Upper lobe of right lung (tissue), 1 donor: ENCODE results near the gene RASA1. TPM values are rescaled to one million over a fixed set of nuclear protein-coding genes. Genes with fewer than 3 reads are reported as not detected.
A peak's percentile ranks its signal among the peaks of the same experiment; 100 is the strongest.

Source experiments
- ATAC-seq: fragments of 200-7000 bp; cut with Tn5 transposase; one replicate; pipeline ENCODE4 v1.9.1; 2020; ENCODE audit warnings: mild to moderate bottlenecking, moderate library complexity
- DNase-seq: peaks from one replicate; pipeline ENCODE4 v3.0.0-alpha.2; 2020
- H3K27ac ChIP-seq: fragments of 200-600 bp; one replicate; pipeline ENCODE4 v1.8.0; 2022
- H3K27me3 ChIP-seq: fragments of 200-600 bp; one replicate; pipeline ENCODE4 v1.8.0; 2022; ENCODE audit warnings: mild to moderate bottlenecking
- H3K36me3 ChIP-seq: fragments of 200-600 bp; one replicate; pipeline ENCODE4 v1.8.0; 2022
- H3K4me1 ChIP-seq: fragments of 200-600 bp; one replicate; pipeline ENCODE4 v1.8.0; 2022
- H3K4me3 ChIP-seq: fragments of 200-600 bp; one replicate; pipeline ENCODE4 v1.8.0; 2022; ENCODE audit warnings: mild to moderate bottlenecking
- H3K9me3 ChIP-seq: fragments of 200-600 bp; one replicate; pipeline ENCODE4 v1.8.0; 2022
- intact Hi-C: fragments of 100-400 bp; cut with DNase I; formaldehyde crosslinking; loops from one replicate; pipeline ENCODE4 v1.11.0; 2022
- long read RNA-seq: library from polyadenylated mRNA; unstranded; transcript quantifications from one replicate; pipeline ENCODE4 v2.0.0, GENCODE V29; 2021
- total RNA-seq: library from RNA; stranded (reverse); fragmentation: NEBNext Ultra II Directional; extraction: Animal tissue kit (Norgen Biotek cat#: 25700); gene quantifications from one replicate; pipeline ENCODE4 v1.2.1, GENCODE V29; 2021
- TF ChIP-seq, protein P1 (sequence below): fragments of 200-600 bp; IDR thresholded peaks from one replicate; pipeline ENCODE4 v1.8.0; 2022; ENCODE audit warnings: antibody characterized with exemption
- donor health status: DM: no; HTN: yes; CAD: no; lungs with severe emphysema.

Gene RASA1
- 28.5 TPM for total RNA-seq
- long read RNA-seq, transcript RASA1-201 (25 exons, 3,752 nt): major isoform, 16 of 34 reads
- long read RNA-seq, partial matches to known transcripts: 5 of 34 reads
- long read RNA-seq, other reads (novel, unspliced or antisense): 13 of 34 reads

- TF ChIP-seq, protein P1, sequence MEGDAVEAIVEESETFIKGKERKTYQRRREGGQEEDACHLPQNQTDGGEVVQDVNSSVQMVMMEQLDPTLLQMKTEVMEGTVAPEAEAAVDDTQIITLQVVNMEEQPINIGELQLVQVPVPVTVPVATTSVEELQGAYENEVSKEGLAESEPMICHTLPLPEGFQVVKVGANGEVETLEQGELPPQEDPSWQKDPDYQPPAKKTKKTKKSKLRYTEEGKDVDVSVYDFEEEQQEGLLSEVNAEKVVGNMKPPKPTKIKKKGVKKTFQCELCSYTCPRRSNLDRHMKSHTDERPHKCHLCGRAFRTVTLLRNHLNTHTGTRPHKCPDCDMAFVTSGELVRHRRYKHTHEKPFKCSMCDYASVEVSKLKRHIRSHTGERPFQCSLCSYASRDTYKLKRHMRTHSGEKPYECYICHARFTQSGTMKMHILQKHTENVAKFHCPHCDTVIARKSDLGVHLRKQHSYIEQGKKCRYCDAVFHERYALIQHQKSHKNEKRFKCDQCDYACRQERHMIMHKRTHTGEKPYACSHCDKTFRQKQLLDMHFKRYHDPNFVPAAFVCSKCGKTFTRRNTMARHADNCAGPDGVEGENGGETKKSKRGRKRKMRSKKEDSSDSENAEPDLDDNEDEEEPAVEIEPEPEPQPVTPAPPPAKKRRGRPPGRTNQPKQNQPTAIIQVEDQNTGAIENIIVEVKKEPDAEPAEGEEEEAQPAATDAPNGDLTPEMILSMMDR: no peak
- H3K36me3 ChIP-seq: no peaks in the 10 kb centered on the region
- intact Hi-C loops: no loop called here
- peak within 1 kb of the TSS; percentile 81 for H3K4me3 ChIP-seq
- DNase-seq: peak; percentile 99
- H3K27me3 ChIP-seq: no peaks in the 10 kb centered on the region
- peak within 1 kb of the TSS; percentile 87 for H3K27ac ChIP-seq
- peak; percentile 96 for ATAC-seq
- H3K4me1 ChIP-seq: peaks cover 14% of the 10 kb centered on the region
- no peaks in the 10 kb centered on the region for H3K9me3 ChIP-seq
Measured at GRCh38 chr5:87267574-87268125, at the start of gene RASA1. TSS of gene RASA1 (plus strand) at chr5:87267883. CDS start at chr5:87268452, 569 bp downstream.

DNA sequence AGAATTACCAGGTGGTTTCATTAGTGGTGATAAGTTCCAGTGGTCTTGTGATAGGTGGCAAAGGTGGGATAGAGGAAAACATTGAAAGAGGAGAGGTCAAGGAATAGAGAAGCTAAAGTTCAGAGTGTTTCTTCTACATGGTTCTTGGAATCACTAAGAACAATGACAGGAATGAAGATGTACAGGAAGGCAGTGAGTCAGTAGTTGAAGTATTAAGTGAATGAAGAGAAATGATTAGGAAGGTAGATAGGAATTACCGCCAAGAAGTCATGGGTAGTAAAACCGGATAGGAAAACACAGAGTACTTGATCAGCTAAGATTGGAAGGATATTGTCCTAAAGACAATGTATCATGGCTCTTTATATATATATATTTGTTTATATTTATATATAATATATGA lies 37.9 kb upstream of the RASA1 start:
- Histone ChIP-seq H3K27me3 (no peaks in the 10 kb centered on the region), H3K4me1 (no peaks in the 10 kb centered on the region), H3K9me3 (no peaks in the 10 kb centered on the region), H3K4me3 (no peak overlapping the region), H3K27ac (no peak overlapping the region), H3K36me3 (no peaks in the 10 kb centered on the region)
- ATAC-seq (no peak), DNase-seq (no peak)
- intact Hi-C loops: no loop called here
- TF ChIP-seq, protein P1: no peak

- no peak overlapping the region for H3K27ac ChIP-seq
- H3K36me3 ChIP-seq: no peaks in the 10 kb centered on the region
- intact Hi-C loops: no loop called here
- no peaks in the 10 kb centered on the region for H3K4me1 ChIP-seq
- no peaks in the 10 kb centered on the region for H3K9me3 ChIP-seq
- no peaks in the 10 kb centered on the region for H3K27me3 ChIP-seq
- no peak overlapping the region for H3K4me3 ChIP-seq
- ATAC-seq (no peak), DNase-seq (no peak)
- TF ChIP-seq, protein P1: no peak
Measured at GRCh38 chr5:87231037-87231808, 36.5 kb upstream of the RASA1 start.

- H3K9me3 ChIP-seq: no peaks in the 10 kb centered on the region
- intact Hi-C loops: no loop called here
- no peak for ATAC-seq
- H3K27me3 ChIP-seq: no peaks in the 10 kb centered on the region
- no peaks in the 10 kb centered on the region for H3K4me1 ChIP-seq
- H3K27ac ChIP-seq: no peak overlapping the region
- H3K4me3 ChIP-seq: no peak overlapping the region
- TF ChIP-seq, protein P1: no peak
- no peaks in the 10 kb centered on the region for H3K36me3 ChIP-seq
- no peak for DNase-seq
Measured at GRCh38 chr5:87233143-87233542, 34.5 kb upstream of the RASA1 start.

- ATAC-seq: no peak
- Histone ChIP-seq H3K27me3 (no peaks in the 10 kb centered on the region), H3K4me1 (no peaks in the 10 kb centered on the region), H3K4me3 (no peak overlapping the region), H3K27ac (no peak overlapping the region), H3K36me3 (no peaks in the 10 kb centered on the region), H3K9me3 (no peaks in the 10 kb centered on the region)
- TF ChIP-seq, protein P1: no peak
- no peak for DNase-seq
- intact Hi-C loops: no loop called here
Measured at GRCh38 chr5:87241555-87241954, 26.1 kb upstream of the RASA1 start.
